22Rv1 (cell line): ENCODE results near the gene MMAB.

Source experiments
- CTCF ChIP-seq: fragments of 450-650 bp; IDR thresholded peaks from 2 replicates; pipeline ENCODE4 v1.5.1; 2017; ENCODE audit warnings: mild to moderate bottlenecking
- ZFX ChIP-seq: fragments of 450-650 bp; IDR thresholded peaks from 2 replicates; pipeline ENCODE4 v1.6.1; 2017; ENCODE audit warnings: antibody characterized with exemption, borderline replicate concordance

GRCh38 chr12:109559601-109560000 lies 13.7 kb downstream of the MMAB start:
- TF ChIP-seq CTCF (no peak), ZFX (no peak)
